ENCODE data around the gene RMI1. TPM values are rescaled to one million over a fixed set of nuclear protein-coding genes. Genes with fewer than 3 reads are reported as not detected.

Gene RMI1
- total RNA-seq, 1 experiment from 2014 or later: 10.2 TPM

- no peak for TF ChIP-seq CTCF (IDR thresholded peaks at IDR 0.05; ENCODE audit: insufficient read depth in 1 of 2, low read depth in 1 of 2, low read length in 1 of 2, severe bottlenecking in 1 of 2, unreplicated experiment in 1 of 2)
- no peak overlapping the region for H3K4me3 Mint-ChIP-seq (ENCODE audit: unreplicated experiment)
- DNase-seq: no peak
- BruUV-seq (replicated peaks): no TSS peak
- intact Hi-C loops (cut with micrococcal nuclease; ENCODE audit: unreplicated experiment): no loop called here
- Histone ChIP-seq H3K36me3 (ENCODE audit: control insufficient read depth, insufficient read depth, low read length) (no peaks in the 10 kb centered on the region), H3K27me3 (replicated peaks; ENCODE audit: control insufficient read depth, insufficient read depth, low read length) (no peaks in the 10 kb centered on the region), H3K4me1 (no peaks in the 10 kb centered on the region), H3K4me3 (ENCODE audit: low read depth, low read length) (no peak overlapping the region), H3K9me3 (no peaks in the 10 kb centered on the region)
- POLR2A ChIA-PET: no interaction called here
- no peaks in the 10 kb centered on the region for H3K9me3 Mint-ChIP-seq (ENCODE audit: unreplicated experiment)
- CTCF ChIA-PET: no interaction called here
- H3K4me1 Mint-ChIP-seq (ENCODE audit: low read depth, unreplicated experiment): no peaks in the 10 kb centered on the region
- H3K36me3 Mint-ChIP-seq (ENCODE audit: insufficient read depth, unreplicated experiment): no peaks in the 10 kb centered on the region
- no peak overlapping the region for H3K27ac Mint-ChIP-seq (ENCODE audit: unreplicated experiment)
- H3K27me3 Mint-ChIP-seq (ENCODE audit: insufficient read depth, unreplicated experiment): no peaks in the 10 kb centered on the region
Observed at GRCh38 chr9:84002344-84002743, 21.7 kb downstream of the RMI1 start.

- intact Hi-C loops (cut with micrococcal nuclease; ENCODE audit: unreplicated experiment): no loop called here
- POLR2A ChIA-PET: no interaction called here
- CTCF ChIA-PET: no interaction called here
- H3K4me1 ChIP-seq: no peaks in the 10 kb centered on the region
- Mint-ChIP-seq H3K4me3 (ENCODE audit: unreplicated experiment) (no peak overlapping the region), H3K36me3 (ENCODE audit: insufficient read depth, unreplicated experiment) (no peaks in the 10 kb centered on the region), H3K27ac (ENCODE audit: unreplicated experiment) (no peak overlapping the region), H3K9me3 (ENCODE audit: unreplicated experiment) (no peaks in the 10 kb centered on the region), H3K27me3 (ENCODE audit: insufficient read depth, unreplicated experiment) (no peaks in the 10 kb centered on the region), H3K4me1 (ENCODE audit: low read depth, unreplicated experiment) (no peaks in the 10 kb centered on the region)
- no peaks in the 10 kb centered on the region for H3K36me3 ChIP-seq (ENCODE audit: control insufficient read depth, insufficient read depth, low read length)
- H3K9me3 ChIP-seq: no peaks in the 10 kb centered on the region
- no peak for DNase-seq
- no TSS peak for BruUV-seq (replicated peaks)
- H3K4me3 ChIP-seq (ENCODE audit: low read depth, low read length): no peak overlapping the region
- no peak for TF ChIP-seq CTCF (IDR thresholded peaks at IDR 0.05; ENCODE audit: insufficient read depth in 1 of 2, low read depth in 1 of 2, low read length in 1 of 2, severe bottlenecking in 1 of 2, unreplicated experiment in 1 of 2)
- H3K27me3 ChIP-seq (replicated peaks; ENCODE audit: control insufficient read depth, insufficient read depth, low read length): no peaks in the 10 kb centered on the region
Observed at GRCh38 chr9:84003246-84003645, 22.6 kb downstream of the RMI1 start.

GRCh38 chr9:84007662-84008061, 27.1 kb downstream of the RMI1 start:
- H3K4me1 Mint-ChIP-seq (ENCODE audit: low read depth, unreplicated experiment): no peaks in the 10 kb centered on the region
- H3K27me3 ChIP-seq (replicated peaks; ENCODE audit: control insufficient read depth, insufficient read depth, low read length): no peaks in the 10 kb centered on the region
- no peaks in the 10 kb centered on the region for H3K36me3 Mint-ChIP-seq (ENCODE audit: insufficient read depth, unreplicated experiment)
- no peaks in the 10 kb centered on the region for H3K9me3 Mint-ChIP-seq (ENCODE audit: unreplicated experiment)
- no peaks in the 10 kb centered on the region for H3K4me1 ChIP-seq
- H3K4me3 ChIP-seq (ENCODE audit: low read depth, low read length): no peak overlapping the region
- no peaks in the 10 kb centered on the region for H3K36me3 ChIP-seq (ENCODE audit: control insufficient read depth, insufficient read depth, low read length)
- H3K9me3 ChIP-seq: no peaks in the 10 kb centered on the region
- TF ChIP-seq CTCF (IDR thresholded peaks at IDR 0.05; ENCODE audit: insufficient read depth in 1 of 2, low read depth in 1 of 2, low read length in 1 of 2, severe bottlenecking in 1 of 2, unreplicated experiment in 1 of 2): no peak
- H3K27me3 Mint-ChIP-seq (ENCODE audit: insufficient read depth, unreplicated experiment): no peaks in the 10 kb centered on the region
- no peak overlapping the region for H3K27ac Mint-ChIP-seq (ENCODE audit: unreplicated experiment)
- ChIA-PET CTCF (no interaction called here), POLR2A (no interaction called here)
- DNase-seq: no peak
- BruUV-seq (replicated peaks): no TSS peak
- intact Hi-C loops (cut with micrococcal nuclease; ENCODE audit: unreplicated experiment): no loop called here
- H3K4me3 Mint-ChIP-seq (ENCODE audit: unreplicated experiment): no peak overlapping the region
